Suppressor macrophage treated with lipopolysaccharide for 4 hours (primary cell): ENCODE data around the gene CDON.

Source experiments
- DNase-seq: peaks from one replicate; pipeline ENCODE4 v3.0.0-alpha.2; 2020

Gene CDON

DNA sequence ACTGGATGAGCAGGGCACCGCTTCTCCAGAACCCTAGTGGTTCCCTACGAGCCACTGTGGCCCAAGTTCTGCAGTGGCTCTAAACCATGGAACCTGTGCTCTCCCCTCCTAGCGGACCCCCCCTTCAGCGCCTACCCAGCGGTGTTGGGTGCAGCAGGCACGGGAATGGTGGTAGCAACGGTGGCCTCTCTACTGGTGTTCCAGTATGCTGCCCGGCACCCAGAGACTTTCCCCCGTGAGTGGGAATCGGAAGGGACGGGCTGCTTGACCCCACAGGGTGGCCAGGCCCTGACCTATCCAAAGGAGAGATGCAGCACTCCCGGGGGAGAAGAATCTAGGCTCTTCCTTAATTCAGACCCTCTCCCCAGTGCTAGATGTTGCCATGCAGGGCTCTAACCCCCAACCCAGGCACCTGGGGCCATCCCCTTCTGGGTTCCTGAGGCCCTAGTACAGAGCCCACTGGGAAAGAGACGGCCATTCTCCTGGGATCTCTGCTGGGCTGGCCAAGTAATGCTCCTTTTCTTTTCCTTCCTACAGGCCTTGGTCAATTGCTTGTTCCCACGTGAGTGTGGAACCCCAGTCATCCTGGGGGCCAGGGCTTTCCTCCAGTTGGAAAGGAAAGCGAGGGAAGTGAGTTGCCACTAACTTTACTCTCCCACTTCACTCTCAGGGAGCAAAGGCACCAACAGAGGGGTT is 107.6 kb downstream of the CDON start:
- DNase-seq: no peak

- no peak for DNase-seq
Measured at GRCh38 chr11:125954123-125954944, 108.3 kb downstream of the CDON start.

- DNase-seq: no peak
Measured at GRCh38 chr11:125953401-125953935, 109.2 kb downstream of the CDON start.

DNA sequence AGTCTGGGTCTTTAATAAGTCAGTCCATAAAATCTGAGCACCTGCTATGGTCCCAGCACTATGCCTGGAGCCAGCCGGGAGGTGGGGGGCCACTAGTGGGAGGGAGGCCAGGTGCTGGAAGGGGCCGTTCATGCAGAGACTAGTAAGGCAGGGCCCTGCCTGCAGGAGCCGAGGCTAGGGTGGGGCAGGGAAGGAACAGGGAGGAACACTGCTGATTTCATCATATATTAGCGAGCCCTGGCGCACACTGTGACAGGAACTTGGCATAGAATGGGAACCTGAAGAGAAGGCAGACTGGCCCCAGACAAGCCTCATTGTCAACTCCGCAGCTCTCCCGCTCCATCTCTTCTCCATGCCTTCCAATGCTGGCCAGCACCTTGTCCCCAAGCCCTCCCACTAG is 109.7 kb downstream of the CDON start:
- no peak for DNase-seq

DNA sequence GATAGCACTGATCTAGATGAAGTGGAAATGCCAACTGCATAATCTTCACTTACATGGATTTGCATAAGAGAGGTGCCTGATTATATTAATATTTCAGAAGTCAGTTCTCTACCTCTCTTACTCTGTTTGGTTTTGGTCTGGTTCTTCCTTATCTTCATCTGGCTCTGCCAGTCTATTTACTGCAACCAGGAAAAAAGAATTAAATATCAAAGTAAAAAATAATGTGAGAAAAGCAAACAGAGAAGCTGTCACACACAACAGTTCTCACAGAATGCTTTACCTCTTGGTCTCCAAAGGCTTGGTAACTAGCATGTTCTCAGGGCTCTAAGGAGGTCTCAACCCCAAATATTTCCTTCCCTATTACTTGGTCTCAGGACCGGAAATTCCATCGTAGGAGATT is 110.1 kb downstream of the CDON start:
- no peak for DNase-seq

- DNase-seq: no peak
Measured at GRCh38 chr11:125951731-125952130, 110.9 kb downstream of the CDON start.

DNA sequence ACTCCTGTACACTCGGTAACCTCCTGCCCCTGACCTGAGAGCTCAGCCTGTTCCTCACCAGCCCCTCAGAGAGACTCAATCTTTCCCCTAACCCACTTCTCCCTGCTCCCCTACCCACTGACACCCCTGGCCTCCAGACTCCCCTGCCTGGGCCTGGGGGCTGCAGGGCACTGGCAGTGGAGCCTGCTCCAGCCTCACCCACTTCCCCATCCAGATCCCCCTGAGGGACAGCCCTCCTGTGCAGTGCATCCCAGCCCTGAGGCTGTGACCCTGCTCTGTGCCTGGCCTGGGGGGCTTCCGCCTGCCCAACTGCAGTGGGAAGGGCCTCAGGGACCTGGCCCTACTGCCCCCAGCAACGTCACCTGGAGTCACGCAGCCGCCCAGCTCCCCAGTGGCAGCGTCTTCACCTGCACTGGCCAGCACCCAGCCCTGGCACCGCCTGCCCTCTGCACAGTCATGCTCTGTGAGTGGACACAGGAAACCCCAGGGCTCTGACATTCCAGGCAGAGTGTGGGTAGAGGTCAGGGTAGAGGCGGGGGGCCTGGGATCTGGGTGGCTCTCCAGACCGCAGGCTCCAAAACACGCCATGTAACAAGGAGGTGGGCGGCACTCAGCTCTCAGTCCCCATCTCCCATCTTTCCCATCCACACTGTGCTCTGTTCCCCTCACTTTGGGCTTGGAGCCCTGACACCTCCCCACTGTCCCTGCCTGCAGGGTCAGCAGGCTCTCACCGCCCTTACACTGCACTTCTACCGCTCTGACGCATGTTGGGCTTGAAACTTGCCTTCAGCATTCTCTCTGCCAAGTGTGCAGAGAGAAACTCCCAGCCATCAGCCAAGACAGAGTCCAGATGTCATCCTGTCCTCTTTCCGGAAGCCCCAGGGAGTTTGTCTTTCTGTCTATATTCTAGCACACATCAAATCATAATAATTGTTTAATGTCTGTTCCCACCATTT is 111.7 kb downstream of the CDON start:
- no peak for DNase-seq

- no peak for DNase-seq
Measured at GRCh38 chr11:125950178-125950490, 112.5 kb downstream of the CDON start.

- DNase-seq: no peak
Measured at GRCh38 chr11:125949271-125950177, 113.1 kb downstream of the CDON start.

GRCh38 chr11:125948278-125949051 is 114.2 kb downstream of the CDON start:
- DNase-seq: no peak

- no peak for DNase-seq
Measured at GRCh38 chr11:125947419-125948277, 115.0 kb downstream of the CDON start.

GRCh38 chr11:125946712-125947418 is 115.8 kb downstream of the CDON start:
- DNase-seq: no peak

DNA sequence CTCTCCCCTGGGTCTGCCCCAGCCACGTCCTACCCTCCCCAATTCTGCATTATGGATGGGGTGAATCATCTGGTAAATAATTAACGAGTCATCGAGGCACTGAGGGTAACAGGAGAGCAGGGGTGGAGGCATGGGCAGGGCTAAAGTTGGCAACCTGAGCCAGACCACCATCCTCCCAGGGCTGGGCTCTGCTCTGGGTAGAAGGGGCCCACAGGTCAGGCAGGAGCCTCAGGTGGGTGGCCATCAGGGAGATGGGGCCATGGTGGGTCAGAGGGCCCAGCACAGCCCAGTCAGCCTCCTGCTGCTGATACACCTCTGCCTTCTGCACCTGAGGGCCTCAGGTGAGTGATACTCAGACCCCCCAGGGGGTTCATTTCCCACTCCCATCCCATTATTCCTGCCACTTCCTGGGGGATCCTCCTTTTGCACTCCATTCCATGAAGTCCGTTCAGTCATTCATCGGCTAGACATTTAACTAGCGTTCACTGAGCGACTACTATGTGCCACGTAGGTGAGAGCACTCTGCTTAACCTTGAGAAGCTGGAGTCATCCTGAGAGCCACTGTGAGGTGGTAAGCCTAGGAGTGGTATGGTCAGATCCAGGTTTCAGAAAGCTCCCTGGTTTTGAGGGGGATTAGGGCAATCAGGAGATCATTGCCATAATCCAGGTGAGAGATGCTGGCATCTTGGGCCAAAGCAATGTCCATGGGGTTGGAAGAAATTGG is 116.7 kb downstream of the CDON start, which contains the start of gene VSIG10L2:
Gene VSIG10L2 (plus strand): TSS at position 248 of the 724 bp plus-strand sequence. CDS start 12 bp downstream, at position 260.
- DNase-seq: no peak

DNA sequence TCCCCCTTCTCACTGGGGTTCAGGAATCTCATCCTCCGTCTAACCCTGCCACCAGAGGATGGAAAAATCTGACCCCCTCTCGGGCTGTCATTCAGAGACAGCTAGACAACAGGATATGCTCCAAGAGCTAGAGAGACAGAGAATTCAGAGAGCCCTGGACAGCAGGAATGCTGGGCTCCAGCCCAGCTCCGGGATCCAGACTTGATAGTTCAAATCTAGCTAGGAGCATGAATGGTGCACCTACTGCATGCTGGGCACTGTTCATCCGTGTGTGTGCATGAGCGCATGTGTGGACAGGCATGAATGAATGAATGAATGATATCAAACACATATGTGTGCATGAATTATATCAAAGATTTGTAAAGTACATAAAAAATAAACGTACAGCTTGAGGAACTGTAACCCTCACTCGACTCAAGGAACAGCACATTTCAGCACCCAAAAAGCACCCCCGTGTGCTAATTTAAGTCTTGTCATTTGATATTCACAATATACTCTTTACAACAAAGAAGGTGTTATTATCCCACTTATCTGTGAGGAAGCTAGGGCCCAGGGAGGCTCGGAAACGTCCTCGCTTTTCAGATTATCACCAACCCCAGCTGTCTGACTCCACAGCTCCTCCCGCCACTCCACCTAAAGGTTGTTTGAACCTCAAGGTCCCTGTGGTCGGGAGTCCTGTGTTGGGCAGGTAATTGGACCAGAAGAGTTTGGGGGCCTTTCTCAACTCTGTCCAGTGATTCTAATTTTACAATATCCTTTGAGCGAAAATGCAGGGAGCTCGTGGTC is 117.5 kb downstream of the CDON start:
- DNase-seq: no peak

DNA sequence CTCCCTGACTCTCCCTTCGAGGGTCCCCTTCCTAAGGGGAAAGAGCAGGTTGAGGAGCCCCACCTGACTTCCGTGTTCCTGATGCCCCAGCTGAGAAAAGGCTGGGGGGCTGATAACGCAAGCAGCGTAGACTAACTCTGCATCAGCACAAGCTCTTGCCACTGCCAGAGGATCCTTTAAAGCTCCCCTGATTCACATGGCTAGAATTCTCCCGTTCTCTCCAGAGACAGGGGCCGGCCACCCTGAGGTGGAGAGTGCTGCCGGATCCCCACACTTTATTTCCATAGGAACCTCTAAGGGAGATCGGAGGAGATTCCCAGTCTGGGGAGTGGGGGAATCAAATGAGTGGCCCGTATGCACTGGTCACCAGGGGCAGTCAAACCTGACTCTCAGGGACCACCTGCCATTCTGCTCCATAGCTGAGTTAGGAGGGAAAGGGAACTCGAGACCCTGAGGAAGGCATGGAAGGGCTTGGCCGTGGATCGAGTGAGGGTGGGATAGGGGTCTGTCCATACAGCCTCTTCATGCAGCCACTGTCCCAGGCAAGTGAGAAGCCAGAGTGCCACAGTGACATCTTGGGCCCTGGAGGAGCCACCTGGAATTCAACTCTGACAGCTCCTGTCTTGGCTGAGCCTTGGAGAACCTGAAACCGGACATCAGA is 118.2 kb downstream of the CDON start:
- DNase-seq: no peak

- no peak for DNase-seq
Measured at GRCh38 chr11:125943661-125944349, 118.9 kb downstream of the CDON start.
